GM23338 (cell line): Measurements from ENCODE around the gene TFAP2A. TPM values are rescaled to one million over a fixed set of nuclear protein-coding genes. Genes with fewer than 3 reads are reported as not detected.

Source experiments
- ATAC-seq: fragments of 200-7000 bp; cut with Tn5 transposase; 3 replicates; pipeline ENCODE4 v1.9.1; 2020
- DNase-seq: peaks from one replicate; pipeline ENCODE4 v3.0.0-alpha.2; 2015; ENCODE audit warnings: low spot score
- H2AFZ ChIP-seq: fragments of 200-600 bp; sonication (generic); 2 replicates; pipeline ENCODE4 v1.8.0; 2016; ENCODE audit warnings: antibody characterized with exemption, mild to moderate bottlenecking, moderate library complexity
- H3F3A ChIP-seq: fragments of 200-600 bp; sonication (generic); replicated peaks from 2 replicates; pipeline ENCODE4 v1.8.0; 2017; ENCODE audit warnings: antibody characterized with exemption, mixed run types, low read depth
- H3K27ac ChIP-seq: fragments of 200-600 bp; sonication (generic); 2 replicates; pipeline ENCODE4 v1.6.1; 2016; ENCODE audit warnings: low read depth
- H3K27me3 ChIP-seq: fragments of 200-600 bp; sonication (generic); 2 replicates; pipeline ENCODE4 v1.8.0; 2016; ENCODE audit warnings: mild to moderate bottlenecking, mixed run types, moderate library complexity; ENCODE audit not compliant: insufficient read depth
- H3K36me3 ChIP-seq: fragments of 200-600 bp; sonication (generic); 2 replicates; pipeline ENCODE4 v1.8.0; 2016; ENCODE audit warnings: mild to moderate bottlenecking; ENCODE audit not compliant: insufficient read depth
- H3K4me1 ChIP-seq: fragments of 200-600 bp; sonication (generic); 2 replicates; pipeline ENCODE4 v1.8.0; 2016; ENCODE audit warnings: mild to moderate bottlenecking, moderate library complexity; ENCODE audit not compliant: insufficient read depth
- H3K4me2 ChIP-seq: fragments of 200-600 bp; sonication (generic); 2 replicates; pipeline ENCODE4 v1.7.1; 2017; ENCODE audit warnings: mixed run types
- H3K4me3 ChIP-seq: fragments of 200-600 bp; sonication (generic); 2 replicates; pipeline ENCODE4 v1.6.1; 2016; ENCODE audit warnings: mixed run types
- H3K79me2 ChIP-seq: fragments of 200-600 bp; sonication (generic); replicated peaks from 2 replicates; pipeline ENCODE4 v1.8.0; 2017; ENCODE audit warnings: mild to moderate bottlenecking; ENCODE audit not compliant: insufficient read depth
- H3K9me2 ChIP-seq: fragments of 200-600 bp; sonication (generic); 2 replicates; pipeline ENCODE4 v1.8.0; 2017; ENCODE audit not compliant: insufficient read depth
- H4K20me1 ChIP-seq: fragments of 200-600 bp; sonication (generic); replicated peaks from 2 replicates; pipeline ENCODE4 v1.8.0; 2017; ENCODE audit warnings: mild to moderate bottlenecking; ENCODE audit not compliant: insufficient read depth
- H3K27ac Mint-ChIP-seq: 2 replicates; pipeline ENCODE4 v1.8.0; 2020; ENCODE audit warnings: inconsistent platforms, mild to moderate bottlenecking, moderate library complexity, mixed read lengths
- H3K27me3 Mint-ChIP-seq: 3 replicates; pipeline ENCODE4 v1.8.0; 2022; ENCODE audit warnings: low read depth, mild to moderate bottlenecking, moderate library complexity, mixed read lengths, inconsistent platforms; ENCODE audit not compliant: insufficient read depth, poor library complexity
- H3K36me3 Mint-ChIP-seq: 3 replicates; pipeline ENCODE4 v1.8.0; 2021; ENCODE audit warnings: low read depth, mild to moderate bottlenecking, inconsistent platforms, moderate library complexity, mixed read lengths
- H3K4me1 Mint-ChIP-seq: 3 replicates; pipeline ENCODE4 v1.8.0; 2020; ENCODE audit warnings: mild to moderate bottlenecking, inconsistent platforms, mixed read lengths
- H3K4me3 Mint-ChIP-seq: 3 replicates; pipeline ENCODE4 v1.8.0; 2021; ENCODE audit warnings: moderate library complexity, mild to moderate bottlenecking, inconsistent platforms, mixed read lengths
- H3K9me3 Mint-ChIP-seq: 3 replicates; pipeline ENCODE4 v1.8.0; 2020; ENCODE audit warnings: moderate library complexity, mild to moderate bottlenecking, inconsistent platforms, mixed read lengths
- CREB1 ChIP-seq: fragments of 250-450 bp; sonication (Bioruptor Pico); IDR thresholded peaks from 2 replicates; pipeline ENCODE4 v1.5.0; 2020; ENCODE audit warnings: low read depth, mild to moderate bottlenecking, moderate library complexity
- CTCF ChIP-seq, 2 experiments: fragments of 200-600 bp in 1 of 2; sonication (generic) in 1 of 2; conservative IDR thresholded peaks; 2 replicates each; pipeline versions ENCODE4 v1.5.1 to v1.6.1; 2016 to 2017; ENCODE audit warnings: antibody characterized with exemption in 2 of 2, low read depth in 2 of 2, mild to moderate bottlenecking in 2 of 2, moderate library complexity in 1 of 2
- ETS1 ChIP-seq: IDR thresholded peaks from 2 replicates; pipeline ENCODE4 v1.6.1; 2016; ENCODE audit warnings: antibody characterized with exemption
- EZH2 ChIP-seq: fragments of 200-600 bp; sonication (generic); IDR thresholded peaks from one replicate; pipeline ENCODE4 v1.8.0; 2017; ENCODE audit warnings: antibody characterized with exemption, mild to moderate bottlenecking, low read depth; ENCODE audit not compliant: unreplicated experiment
- EZH2phosphoT487 ChIP-seq: fragments of 200-600 bp; sonication (generic); IDR thresholded peaks from one replicate; pipeline ENCODE4 v1.8.1; 2018; ENCODE audit warnings: antibody characterized with exemption; ENCODE audit not compliant: unreplicated experiment
- JUNB ChIP-seq: IDR thresholded peaks from one replicate; pipeline ENCODE4 v1.6.1; 2016; ENCODE audit warnings: antibody characterized with exemption; ENCODE audit not compliant: unreplicated experiment
- NANOG ChIP-seq: IDR thresholded peaks from 2 replicates; pipeline ENCODE4 v1.6.1; 2016; ENCODE audit warnings: antibody characterized with exemption, borderline replicate concordance
- POLR2AphosphoS5 ChIP-seq: IDR thresholded peaks from 2 replicates; pipeline ENCODE4 v1.6.1; 2016; ENCODE audit warnings: antibody characterized with exemption, low read depth
- STAT1 ChIP-seq: IDR thresholded peaks from one replicate; pipeline ENCODE4 v1.6.1; 2016; ENCODE audit warnings: antibody characterized with exemption; ENCODE audit not compliant: unreplicated experiment
- ZNF114 ChIP-seq: fragments of 250-450 bp; sonication (Bioruptor Pico); IDR thresholded peaks from 2 replicates; pipeline ENCODE4 v1.5.0; 2020; ENCODE audit warnings: mild to moderate bottlenecking, moderate library complexity
- ZNF331 ChIP-seq: fragments of 250-450 bp; sonication (Bioruptor Pico); IDR thresholded peaks from 2 replicates; pipeline ENCODE4 v1.5.0; 2020; ENCODE audit warnings: low read depth, mild to moderate bottlenecking, moderate library complexity
- ZNF462 ChIP-seq: fragments of 250-450 bp; sonication (Bioruptor Pico); IDR thresholded peaks from 2 replicates; pipeline ENCODE4 v1.5.0; 2020; ENCODE audit warnings: mild to moderate bottlenecking, moderate library complexity
- polyA plus RNA-seq: library from polyadenylated mRNA; unstranded; fragments of >200 nt; fragmentation: Nextera tagmentation; extraction: Ambion mirVana; gene quantifications from 2 replicates; pipeline ENCODE4 v1.2.1, GENCODE V29; 2016
- total RNA-seq: library from RNA; depleted of rRNA; stranded (reverse); fragments of >200 nt; shearing (Covaris generic); gene quantifications from 2 replicates; pipeline ENCODE4 v1.2.3, GENCODE V29; 2014
- TF ChIP-seq, protein P1 (sequence below): IDR thresholded peaks from one replicate; pipeline ENCODE4 v1.6.1; 2018; ENCODE audit warnings: antibody characterized with exemption; ENCODE audit not compliant: unreplicated experiment

The TFAP2A gene
- total and polyA plus RNA-seq, 2 experiments from 2014 or later, result not detected

DNA sequence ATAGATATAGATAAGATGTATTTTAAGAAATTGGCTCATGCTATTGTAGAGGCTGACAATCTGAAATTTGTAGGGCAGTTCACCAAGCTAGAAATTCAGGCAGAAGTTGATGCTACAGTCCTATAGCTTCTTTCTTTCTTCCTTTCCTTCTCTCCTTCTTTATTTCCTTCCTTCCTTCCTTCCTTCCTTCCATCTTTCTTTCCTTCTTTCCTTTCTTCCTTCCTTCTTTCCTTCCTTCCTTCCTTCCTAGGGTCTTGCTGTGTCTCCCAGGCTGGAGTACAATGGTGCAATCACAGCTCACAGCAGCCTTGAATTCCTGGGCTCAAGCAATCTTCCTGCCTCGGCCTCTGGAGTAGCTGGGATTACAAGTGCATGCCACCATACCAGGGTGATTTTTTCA, 55.3 kb downstream of the TFAP2A start:
- H3K4me1 Mint-ChIP-seq, result no peaks in the 10 kb centered on the region
- Histone ChIP-seq H3F3A (no peaks in the 10 kb centered on the region), H3K4me2 (no peak overlapping the region), H3K27ac (no peak overlapping the region), H4K20me1 (no peaks in the 10 kb centered on the region), H3K79me2 (no peaks in the 10 kb centered on the region), H3K9me2 (no peaks in the 10 kb centered on the region), H3K4me1 (no peaks in the 10 kb centered on the region), H3K4me3 (no peak overlapping the region), H2AFZ (no peak overlapping the region), H3K27me3 (no peaks in the 10 kb centered on the region), H3K36me3 (no peaks in the 10 kb centered on the region)
- peaks cover 3% of the 10 kb centered on the region for H3K27me3 Mint-ChIP-seq
- DNase-seq, result no peak
- no peak overlapping the region for H3K4me3 Mint-ChIP-seq
- peaks cover 2% of the 10 kb centered on the region; the same call in 1 of the 3 replicates for H3K9me3 Mint-ChIP-seq
- no peak for TF ChIP-seq ZNF331 (CRISPR knock-in tag)
- TF ChIP-seq EZH2, result no peak
- TF ChIP-seq CTCF (conservative IDR thresholded peaks at IDR 0.05; ENCODE audit: low read depth in 2 of 2), result no peak
- TF ChIP-seq NANOG, result no peak
- TF ChIP-seq CREB1 (CRISPR knock-in tag), result no peak
- TF ChIP-seq ETS1, result no peak
- no peak for TF ChIP-seq STAT1
- no peak for TF ChIP-seq ZNF462
- TF ChIP-seq POLR2AphosphoS5, result no peak
- no peak for TF ChIP-seq JUNB
- TF ChIP-seq ZNF114 (CRISPR knock-in tag), result no peak
- TF ChIP-seq, protein P1, sequence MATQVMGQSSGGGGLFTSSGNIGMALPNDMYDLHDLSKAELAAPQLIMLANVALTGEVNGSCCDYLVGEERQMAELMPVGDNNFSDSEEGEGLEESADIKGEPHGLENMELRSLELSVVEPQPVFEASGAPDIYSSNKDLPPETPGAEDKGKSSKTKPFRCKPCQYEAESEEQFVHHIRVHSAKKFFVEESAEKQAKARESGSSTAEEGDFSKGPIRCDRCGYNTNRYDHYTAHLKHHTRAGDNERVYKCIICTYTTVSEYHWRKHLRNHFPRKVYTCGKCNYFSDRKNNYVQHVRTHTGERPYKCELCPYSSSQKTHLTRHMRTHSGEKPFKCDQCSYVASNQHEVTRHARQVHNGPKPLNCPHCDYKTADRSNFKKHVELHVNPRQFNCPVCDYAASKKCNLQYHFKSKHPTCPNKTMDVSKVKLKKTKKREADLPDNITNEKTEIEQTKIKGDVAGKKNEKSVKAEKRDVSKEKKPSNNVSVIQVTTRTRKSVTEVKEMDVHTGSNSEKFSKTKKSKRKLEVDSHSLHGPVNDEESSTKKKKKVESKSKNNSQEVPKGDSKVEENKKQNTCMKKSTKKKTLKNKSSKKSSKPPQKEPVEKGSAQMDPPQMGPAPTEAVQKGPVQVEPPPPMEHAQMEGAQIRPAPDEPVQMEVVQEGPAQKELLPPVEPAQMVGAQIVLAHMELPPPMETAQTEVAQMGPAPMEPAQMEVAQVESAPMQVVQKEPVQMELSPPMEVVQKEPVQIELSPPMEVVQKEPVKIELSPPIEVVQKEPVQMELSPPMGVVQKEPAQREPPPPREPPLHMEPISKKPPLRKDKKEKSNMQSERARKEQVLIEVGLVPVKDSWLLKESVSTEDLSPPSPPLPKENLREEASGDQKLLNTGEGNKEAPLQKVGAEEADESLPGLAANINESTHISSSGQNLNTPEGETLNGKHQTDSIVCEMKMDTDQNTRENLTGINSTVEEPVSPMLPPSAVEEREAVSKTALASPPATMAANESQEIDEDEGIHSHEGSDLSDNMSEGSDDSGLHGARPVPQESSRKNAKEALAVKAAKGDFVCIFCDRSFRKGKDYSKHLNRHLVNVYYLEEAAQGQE, result no peak
- TF ChIP-seq EZH2phosphoT487, result no peak
- no peaks in the 10 kb centered on the region for H3K36me3 Mint-ChIP-seq
- H3K27ac Mint-ChIP-seq, result no peak overlapping the region
- ATAC-seq, result no peak
